Measurements from ENCODE around the gene COL20A1.

DNA sequence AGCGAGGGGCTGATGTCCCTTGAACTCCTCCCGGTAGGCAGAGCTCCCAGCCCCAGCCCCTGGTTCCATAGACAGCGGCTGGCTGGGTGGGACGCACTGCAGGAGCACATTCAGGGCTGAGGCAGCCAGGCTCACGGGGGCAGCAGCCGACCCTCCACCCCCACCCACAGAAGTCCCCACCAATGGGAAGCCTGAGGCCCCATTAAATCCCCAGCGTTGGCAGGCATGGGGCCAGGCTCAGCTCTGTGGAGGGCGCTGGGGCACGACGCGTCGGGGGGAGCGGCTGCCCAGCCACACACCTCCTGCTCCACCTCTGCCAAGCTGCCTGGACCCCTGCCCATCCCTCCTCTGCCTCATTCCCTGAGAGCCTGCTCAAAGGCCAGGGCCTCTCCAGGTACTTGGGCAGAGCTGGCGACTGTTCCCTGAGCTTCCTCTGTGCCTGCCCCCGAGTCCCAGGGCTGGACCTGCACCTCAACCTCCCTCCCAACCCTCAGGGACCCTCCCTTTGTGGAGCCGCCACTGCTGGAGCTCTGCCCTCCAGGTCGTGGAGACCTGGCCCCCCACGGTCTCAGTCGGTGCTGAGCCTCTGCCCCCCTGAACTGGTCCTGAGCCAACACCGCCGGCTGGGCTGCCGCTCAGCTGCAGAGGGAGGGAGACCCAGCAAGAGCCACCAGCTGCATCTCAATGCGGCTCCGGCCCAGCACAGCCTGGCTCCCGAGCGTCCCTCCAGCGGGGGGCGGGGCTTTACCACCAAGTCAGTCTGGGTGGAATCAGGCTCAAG, 59.0 kb downstream of the COL20A1 start:
- TF ChIP-seq, protein P1, sequence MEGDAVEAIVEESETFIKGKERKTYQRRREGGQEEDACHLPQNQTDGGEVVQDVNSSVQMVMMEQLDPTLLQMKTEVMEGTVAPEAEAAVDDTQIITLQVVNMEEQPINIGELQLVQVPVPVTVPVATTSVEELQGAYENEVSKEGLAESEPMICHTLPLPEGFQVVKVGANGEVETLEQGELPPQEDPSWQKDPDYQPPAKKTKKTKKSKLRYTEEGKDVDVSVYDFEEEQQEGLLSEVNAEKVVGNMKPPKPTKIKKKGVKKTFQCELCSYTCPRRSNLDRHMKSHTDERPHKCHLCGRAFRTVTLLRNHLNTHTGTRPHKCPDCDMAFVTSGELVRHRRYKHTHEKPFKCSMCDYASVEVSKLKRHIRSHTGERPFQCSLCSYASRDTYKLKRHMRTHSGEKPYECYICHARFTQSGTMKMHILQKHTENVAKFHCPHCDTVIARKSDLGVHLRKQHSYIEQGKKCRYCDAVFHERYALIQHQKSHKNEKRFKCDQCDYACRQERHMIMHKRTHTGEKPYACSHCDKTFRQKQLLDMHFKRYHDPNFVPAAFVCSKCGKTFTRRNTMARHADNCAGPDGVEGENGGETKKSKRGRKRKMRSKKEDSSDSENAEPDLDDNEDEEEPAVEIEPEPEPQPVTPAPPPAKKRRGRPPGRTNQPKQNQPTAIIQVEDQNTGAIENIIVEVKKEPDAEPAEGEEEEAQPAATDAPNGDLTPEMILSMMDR (IDR thresholded peaks at IDR 0.05) = no peak
- no peak for TF ChIP-seq POLR2A (IDR thresholded peaks at IDR 0.05)
